Heart left ventricle (tissue), 16 donors: Measurements from ENCODE around the gene ULK4. TPM values are rescaled to one million over a fixed set of nuclear protein-coding genes. Genes with fewer than 3 reads are reported as not detected.

Source experiments
- ATAC-seq, 4 donors: fragments of 200-7000 bp; cut with Tn5 transposase; one replicate each; pipeline ENCODE4 v1.9.1; 2020 to 2022; ENCODE audit warnings: moderate library complexity in 4 of 4, mild to moderate bottlenecking in 3 of 4, moderate number of reproducible peaks in 1 of 4
- DNase-seq, 5 donors: peaks; one replicate each; pipeline ENCODE4 v3.0.0-alpha.2; 2020
- H3K27ac ChIP-seq, 12 donors: fragments of 200-600 bp; sonication (generic) in 4 of 12; one replicate each; pipeline versions ENCODE4 v1.5.0 to v1.8.0; 2016 to 2022; ENCODE audit warnings: mild to moderate bottlenecking in 2 of 12
- H3K27me3 ChIP-seq, 9 donors: fragments of 200-600 bp; sonication (generic) in 2 of 9; one replicate each; pipeline versions ENCODE4 v1.5.1 to v1.8.0; 2016 to 2022; ENCODE audit warnings: mild to moderate bottlenecking in 3 of 9
- H3K36me3 ChIP-seq, 9 donors: fragments of 200-600 bp; sonication (generic) in 2 of 9; one replicate each; pipeline versions ENCODE4 v1.5.0 to v1.8.0; 2018 to 2022; ENCODE audit warnings: mild to moderate bottlenecking in 2 of 9
- H3K4me1 ChIP-seq, 12 donors: fragments of 200-600 bp; sonication (generic) in 4 of 12; one replicate each; pipeline versions ENCODE4 v1.5.0 to v1.8.0; 2016 to 2022; ENCODE audit warnings: mild to moderate bottlenecking in 3 of 12
- H3K4me3 ChIP-seq, 12 donors: fragments of 200-600 bp; sonication (generic) in 4 of 12; one replicate each; pipeline versions ENCODE4 v1.5.0 to v1.8.0; 2017 to 2022; ENCODE audit warnings: mild to moderate bottlenecking in 9 of 12, moderate library complexity in 4 of 12
- H3K9me3 ChIP-seq, 12 donors: fragments of 200-600 bp; sonication (generic) in 4 of 12; one replicate each; pipeline versions ENCODE4 v1.5.0 to v1.8.0; 2016 to 2022; ENCODE audit warnings: mild to moderate bottlenecking in 1 of 12
- CTCF ChIP-seq, 12 donors: fragments of 200-600 bp; sonication (generic) in 4 of 12; IDR thresholded peaks; one replicate each; pipeline versions ENCODE4 v1.5.0 to v1.8.0; 2018 to 2022; ENCODE audit warnings: antibody characterized with exemption in 12 of 12, mild to moderate bottlenecking in 5 of 12
- POLR2A ChIP-seq, 2 donors: fragments of 450-650 bp; IDR thresholded peaks; one replicate each; pipeline ENCODE4 v1.6.1; 2017; ENCODE audit warnings: antibody characterized with exemption in 2 of 2, mild to moderate bottlenecking in 2 of 2, moderate library complexity in 2 of 2
- WGBS, 4 donors: extraction: QIAGEN DNeasy Blood & Tissue Kit in 2 of 4; methylation state at CpG; one replicate each; pipeline versions ENCODE4 v1.1.5 to v1.1.7; 2013 to 2018; 5-methylcytosine and 5-hydroxymethylcytosine counted together
- intact Hi-C, 10 donors: fragments of 100-400 bp; cut with DNase I; formaldehyde crosslinking; loops; one replicate each; pipeline versions ENCODE4 v1.11.1 to v1.14.2; 2022
- polyA plus RNA-seq, 2 donors: library from polyadenylated mRNA; stranded (reverse); fragments of 200-250 nt; gene quantifications; one replicate each; pipeline ENCODE4 v1.2.3, GENCODE V29; 2013
- total RNA-seq, 9 donors: library from RNA; depleted of rRNA in 2 of 9; stranded (reverse); fragments of >200 nt in 2 of 9; fragmentation: NEBNext Ultra II Directional in 3 of 9; extraction: Animal tissue kit (Norgen Biotek cat#: 25700) in 3 of 9; gene quantifications; one replicate each; pipeline versions ENCODE4 v1.1.0 to v1.2.4, GENCODE V29; 2016 to 2023
- donor health status: ischemic (EF 13 %, LVEDD 7.1; RV severe dilation, severe dysfunction).
- donor health status: healthy with polysubstance abuse.
- donor health status: DM: no; HTN: yes; CAD: no.
- donor health status: DM: no; HTN: no; CAD: no.
- donor health status: ischemic (EF 25% LVEDD 6.9; RV normal size, moderate dysfunction).
- donor health status: ischemic (EF 25% LVEDD 5.7; RV mildly dilated, moderate dysfunction).
- donor health status: healthy.
- donor health status: DM: yes; HTN: yes; CAD: no.
- donor health status: ischemic (EF 35%, LVEDD 5.7; RV mildly dilated, moderate dysfunction).
- donor health status: nonischemic (EF 11% LVEDD 7.7; RV severe dilation, severe dysfunction).
- donor health status: DM: yes; HTN: yes; CAD: no.
- donor health status: PGD.
- donor health status: ischemic (EF 29% LVEDD 5.4; RV normal size, mild dysfunction).
- donor health status: nonischemic (EF 23%, LVEDD 6.1; RV moderate dilation, normal function).

Gene ULK4
- total and polyA plus RNA-seq, 11 donors: 0.91 to 6.1 (median 2.1) TPM

- Histone ChIP-seq H3K27me3 (no peaks in the 10 kb centered on the region), H3K27ac (no peak overlapping the region), H3K4me1 (no peaks in the 10 kb centered on the region), H3K36me3 (no peaks in the 10 kb centered on the region), H3K4me3 (no peak overlapping the region), H3K9me3 (peaks cover 0 to 26% (median 19%) of the 10 kb centered on the region in 12 donors)
- ATAC-seq: no peak
- intact Hi-C loops: no loop called here
- no peak for TF ChIP-seq CTCF (IDR thresholded peaks at IDR 0.05)
- no peak for DNase-seq
- 87 to 93% (median 91%) methylated on average over 2 of the region's 2 CpGs for WGBS, 4 donors
These were observed 484.4 kb downstream of the ULK4 start for GRCh38 chr3:41477399-41478014.

GRCh38 chr3:41469083-41469482, 492.8 kb downstream of the ULK4 start:
- Histone ChIP-seq H3K27me3 (no peaks in the 10 kb centered on the region), H3K27ac (no peak overlapping the region), H3K4me1 (peaks cover 0 to 3% (median 0%) of the 10 kb centered on the region in 12 donors), H3K4me3 (no peak overlapping the region), H3K9me3 (peaks cover 0 to 52% (median 37%) of the 10 kb centered on the region in 12 donors), H3K36me3 (no peaks in the 10 kb centered on the region)
- TF ChIP-seq CTCF (IDR thresholded peaks at IDR 0.05): no peak
- TF ChIP-seq POLR2A (IDR thresholded peaks at IDR 0.05): no peak
- intact Hi-C loops: no loop called here
- DNase-seq (no peak), ATAC-seq (no peak)
- 89 to 100% (median 93%) methylated on average over 1 of the region's 1 CpG for WGBS, 4 donors

- no peak for DNase-seq
- TF ChIP-seq POLR2A (IDR thresholded peaks at IDR 0.05) (no peak), CTCF (IDR thresholded peaks at IDR 0.05) (no peak)
- ATAC-seq: no peak
- 71 to 88% (median 79%) methylated on average over 1 of the region's 1 CpG for WGBS, 4 donors
- peaks cover 0 to 36% (median 24%) of the 10 kb centered on the region in 12 donors for H3K9me3 ChIP-seq
- no peaks in the 10 kb centered on the region for H3K36me3 ChIP-seq
- H3K4me3 ChIP-seq: no peak overlapping the region
- intact Hi-C loops: no loop called here
- H3K27ac ChIP-seq: no peak overlapping the region
- no peaks in the 10 kb centered on the region for H3K27me3 ChIP-seq
- H3K4me1 ChIP-seq: peaks cover 0 to 3% (median 0%) of the 10 kb centered on the region in 12 donors
These were observed 494.4 kb downstream of the ULK4 start for GRCh38 chr3:41467481-41467880.

GRCh38 chr3:41464858-41465257, 497.0 kb downstream of the ULK4 start:
- no peaks in the 10 kb centered on the region for H3K36me3 ChIP-seq
- no peak for ATAC-seq
- WGBS, 4 donors: 36 to 43% (median 38%) methylated on average over 1 of the region's 1 CpG
- DNase-seq: no peak
- no peak overlapping the region for H3K4me3 ChIP-seq
- H3K27ac ChIP-seq: no peak overlapping the region
- H3K9me3 ChIP-seq: peaks cover 0 to 10% (median 3%) of the 10 kb centered on the region in 12 donors
- TF ChIP-seq CTCF (IDR thresholded peaks at IDR 0.05) (no peak), POLR2A (IDR thresholded peaks at IDR 0.05) (no peak)
- peaks cover 0 to 3% (median 0%) of the 10 kb centered on the region in 12 donors for H3K4me1 ChIP-seq
- H3K27me3 ChIP-seq: no peaks in the 10 kb centered on the region
- intact Hi-C loops: no loop called here
